Thoracic aorta (tissue), 2 donors: ENCODE data around the gene RAD51. TPM values are rescaled to one million over a fixed set of nuclear protein-coding genes. Genes with fewer than 3 reads are reported as not detected.

ENCODE experiments used
- ATAC-seq: fragments of 150-250 bp; one replicate; pipeline ENCODE4 v1.8.0; 2017; ENCODE audit warnings: low read depth; ENCODE audit not compliant: insufficient number of reproducible peaks, low FRiP score
- DNase-seq: peaks from one replicate; pipeline ENCODE4 v3.0.0-alpha.2; 2020; ENCODE audit warnings: low spot score
- H3K27ac ChIP-seq, 2 donors: fragments of 200-600 bp; sonication (generic); 1 replicate in 1 of 2; 2 replicates in 1 of 2; pipeline ENCODE4 v1.5.1; 2016; ENCODE audit warnings: mild to moderate bottlenecking in 2 of 2, moderate library complexity in 2 of 2
- H3K27me3 ChIP-seq: fragments of 200-600 bp; sonication (generic); replicated peaks from 2 replicates; pipeline ENCODE4 v1.6.0; 2016; ENCODE audit warnings: mild to moderate bottlenecking; ENCODE audit not compliant: insufficient read depth
- H3K36me3 ChIP-seq: fragments of 200-600 bp; sonication (generic); one replicate; pipeline ENCODE4 v1.5.1; 2016
- H3K4me1 ChIP-seq, 2 donors: fragments of 200-600 bp; sonication (generic); 1 replicate in 1 of 2; 2 replicates in 1 of 2; pipeline versions ENCODE4 v1.5.1 to v1.6.0; 2016; ENCODE audit warnings: low read depth in 2 of 2, mild to moderate bottlenecking in 1 of 2; ENCODE audit not compliant: control insufficient read depth in 1 of 2
- H3K4me3 ChIP-seq: fragments of 200-600 bp; sonication (generic); 2 replicates; pipeline ENCODE4 v1.5.1; 2016; ENCODE audit warnings: mild to moderate bottlenecking
- H3K9me3 ChIP-seq: fragments of 200-600 bp; sonication (generic); 2 replicates; pipeline ENCODE4 v1.5.1; 2016
- CTCF ChIP-seq: fragments of 200-600 bp; sonication (generic); IDR thresholded peaks from one replicate; pipeline ENCODE4 v1.5.1; 2019; ENCODE audit warnings: antibody characterized with exemption
- total RNA-seq, 2 donors: library from RNA; depleted of rRNA; stranded (reverse); fragments of >200 nt; gene quantifications; one replicate each; pipeline versions ENCODE4 v1.1.0 to v1.2.3, GENCODE V29; 2016

Gene RAD51
- total RNA-seq, 2 donors from 2014 or later, result 0.27 TPM; not detected in 1

GRCh38 chr15:40702077-40702476 lies 7.1 kb downstream of the RAD51 start:
- no peak overlapping the region for H3K27ac ChIP-seq
- no peak for TF ChIP-seq CTCF
- no peak overlapping the region for H3K4me3 ChIP-seq
- no peaks in the 10 kb centered on the region for H3K9me3 ChIP-seq
- no peaks in the 10 kb centered on the region for H3K4me1 ChIP-seq
- no peak for DNase-seq
- no peak for ATAC-seq
- H3K27me3 ChIP-seq, result no peaks in the 10 kb centered on the region
- no peaks in the 10 kb centered on the region for H3K36me3 ChIP-seq

- H3K4me1 ChIP-seq, result no peaks in the 10 kb centered on the region
- ATAC-seq, result no peak
- no peak for TF ChIP-seq CTCF
Observed at GRCh38 chr15:40706121-40706520, 11.1 kb downstream of the RAD51 start.

GRCh38 chr15:40714144-40714543 lies 19.2 kb downstream of the RAD51 start:
- TF ChIP-seq CTCF, result no peak
- no peaks in the 10 kb centered on the region for H3K36me3 ChIP-seq
- no peak overlapping the region for H3K4me3 ChIP-seq
- H3K9me3 ChIP-seq, result no peaks in the 10 kb centered on the region
- H3K27me3 ChIP-seq, result no peaks in the 10 kb centered on the region
- H3K4me1 ChIP-seq, result no peaks in the 10 kb centered on the region
- ATAC-seq (no peak), DNase-seq (no peak)
- H3K27ac ChIP-seq, result no peak overlapping the region

More at GRCh38 chr15:40706121-40706520, 11.1 kb downstream of the RAD51 start:
- DNase-seq, result no peak
- no peak overlapping the region for H3K4me3 ChIP-seq
- H3K9me3 ChIP-seq, result no peaks in the 10 kb centered on the region
- H3K36me3 ChIP-seq, result no peaks in the 10 kb centered on the region
- H3K27me3 ChIP-seq, result no peaks in the 10 kb centered on the region
- no peak overlapping the region for H3K27ac ChIP-seq

GRCh38 chr15:40716165-40716564 lies 21.2 kb downstream of the RAD51 start:
- no peak overlapping the region for H3K27ac ChIP-seq
- H3K9me3 ChIP-seq, result no peaks in the 10 kb centered on the region
- DNase-seq (no peak), ATAC-seq (no peak)
- no peaks in the 10 kb centered on the region for H3K36me3 ChIP-seq
- no peaks in the 10 kb centered on the region for H3K27me3 ChIP-seq
- no peak for TF ChIP-seq CTCF
- H3K4me1 ChIP-seq, result no peaks in the 10 kb centered on the region
- no peak overlapping the region for H3K4me3 ChIP-seq

- no peak for TF ChIP-seq CTCF
- DNase-seq (no peak), ATAC-seq (no peak)
- no peaks in the 10 kb centered on the region for H3K9me3 ChIP-seq
- H3K4me1 ChIP-seq, result no peaks in the 10 kb centered on the region
- H3K27ac ChIP-seq, result no peak overlapping the region
- no peaks in the 10 kb centered on the region for H3K36me3 ChIP-seq
- H3K4me3 ChIP-seq, result no peak overlapping the region
- H3K27me3 ChIP-seq, result no peaks in the 10 kb centered on the region
Observed at GRCh38 chr15:40721701-40722100, 26.7 kb downstream of the RAD51 start.
